HG03159 (cell line): Measurements from ENCODE around the gene MAPKBP1.
A peak's percentile ranks its signal among the peaks of the same experiment; 100 is the strongest.

ENCODE experiments used
- ATAC-seq: cut with Tn5 transposase; IDR thresholded peaks from one replicate; pipeline ENCODE4 v1.9.1; 2021; ENCODE audit warnings: mild to moderate bottlenecking, moderate library complexity; ENCODE audit not compliant: unreplicated experiment

MAPKBP1 gene

GRCh38 chr15:41804916-41805666 lies 30.8 kb downstream of the MAPKBP1 start:
- ATAC-seq, result no peak

DNA sequence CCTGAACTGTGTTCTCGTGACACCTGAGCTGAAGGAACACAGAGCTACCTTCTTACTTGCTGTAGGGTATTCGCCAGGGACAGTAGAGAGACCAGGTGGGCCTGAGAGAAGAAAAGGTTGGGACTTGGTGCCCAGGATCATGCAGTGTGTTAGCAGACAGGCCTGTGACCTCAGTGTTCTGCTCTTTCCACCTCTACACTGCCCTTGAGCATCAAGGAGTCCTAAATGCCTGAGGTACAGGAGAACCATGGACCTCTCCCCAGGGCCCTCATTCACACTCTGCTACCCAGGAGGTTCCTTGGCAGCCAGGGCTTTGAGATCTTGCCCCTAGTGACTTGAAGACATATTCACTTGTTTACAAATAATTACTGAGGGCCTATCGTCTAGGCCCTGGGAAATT lies 31.4 kb downstream of the MAPKBP1 start:
- ATAC-seq, result no peak

GRCh38 chr15:41806291-41807181 lies 32.3 kb downstream of the MAPKBP1 start:
- ATAC-seq, result no peak

DNA sequence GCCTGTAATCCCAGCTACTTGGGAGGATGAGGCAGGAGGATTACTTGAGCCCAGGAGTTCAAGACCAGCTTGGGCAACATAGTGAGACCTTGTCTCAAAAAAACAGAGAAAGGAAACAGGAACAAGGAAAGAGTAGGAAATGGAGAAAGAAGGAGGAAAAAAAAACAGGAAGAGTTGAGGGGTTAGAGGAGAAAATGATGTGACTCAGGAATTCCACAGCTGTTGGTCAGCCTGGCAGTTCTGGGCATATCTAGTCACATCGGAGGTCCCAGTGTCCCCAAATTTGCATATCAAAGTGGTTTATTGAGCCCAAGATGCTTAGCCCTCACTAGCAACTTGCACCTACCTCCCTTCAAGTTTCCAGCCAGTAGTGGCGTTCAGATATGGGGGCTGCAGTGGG lies 34.8 kb downstream of the MAPKBP1 start:
- no peak for ATAC-seq

GRCh38 chr15:41809526-41810220 lies 35.4 kb downstream of the MAPKBP1 start:
- no peak for ATAC-seq

- no peak for ATAC-seq
These were observed 36.6 kb downstream of the MAPKBP1 start for GRCh38 chr15:41810651-41811431.

DNA sequence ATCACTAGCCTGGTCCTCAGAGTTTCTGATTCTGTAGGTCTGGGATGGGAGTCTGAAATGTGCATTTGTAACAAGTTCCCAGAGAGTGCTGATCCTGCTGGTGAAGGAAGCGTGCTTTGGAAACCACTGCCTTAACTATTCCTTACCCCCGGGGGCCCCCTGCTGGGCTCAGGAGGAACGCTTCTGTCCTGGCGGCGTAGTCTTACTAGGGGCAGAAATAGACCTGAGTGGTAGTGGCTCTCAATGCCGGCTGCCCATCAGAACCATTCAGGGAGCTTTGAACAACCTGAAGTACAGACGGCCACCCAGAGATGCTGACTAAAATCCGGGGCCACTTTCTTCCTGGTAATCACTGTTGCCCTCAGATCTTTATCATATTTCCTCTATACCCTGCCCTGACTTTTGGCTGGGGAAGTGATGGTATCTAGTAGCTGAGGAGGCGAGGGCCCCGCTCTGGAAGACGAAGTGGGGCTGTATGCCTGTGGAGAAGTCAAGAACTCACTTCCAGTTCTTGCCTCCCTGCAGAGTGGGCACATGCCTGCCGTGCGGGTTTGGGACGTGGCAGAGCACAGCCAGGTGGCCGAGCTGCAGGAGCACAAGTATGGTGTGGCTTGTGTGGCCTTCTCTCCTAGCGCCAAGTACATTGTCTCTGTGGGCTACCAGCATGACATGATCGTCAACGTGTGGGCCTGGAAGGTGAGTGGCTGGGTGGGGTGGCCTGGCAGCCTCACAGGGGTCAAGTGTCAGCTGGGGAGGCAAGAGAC lies 37.3 kb downstream of the MAPKBP1 start:
- peak; percentile 60 for ATAC-seq

DNA sequence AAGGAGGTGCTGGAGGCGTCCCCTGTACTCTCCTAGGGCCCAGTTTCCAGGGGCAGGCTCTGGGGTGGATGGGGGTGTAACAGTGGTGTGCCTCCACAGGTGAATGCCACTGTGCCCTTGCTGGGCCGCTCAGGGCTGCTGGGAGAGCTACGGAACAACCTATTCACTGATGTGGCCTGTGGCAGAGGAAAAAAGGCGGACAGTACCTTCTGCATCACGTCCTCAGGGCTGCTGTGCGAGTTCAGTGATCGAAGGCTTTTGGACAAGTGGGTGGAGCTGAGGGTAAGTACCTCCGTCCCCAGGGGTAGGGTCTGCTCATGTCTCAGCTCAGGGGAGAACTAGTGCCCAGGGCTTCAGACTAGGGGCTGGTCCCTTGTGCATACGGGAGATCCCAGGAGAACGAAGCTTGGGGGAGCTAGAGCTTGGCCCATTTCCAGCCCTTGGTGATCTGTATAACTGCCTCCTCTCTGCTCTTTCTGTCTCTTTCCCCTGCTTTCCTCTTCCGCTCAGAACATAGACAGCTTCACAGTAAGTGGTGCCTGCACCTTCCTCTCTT lies 38.6 kb downstream of the MAPKBP1 start:
- no peak for ATAC-seq

DNA sequence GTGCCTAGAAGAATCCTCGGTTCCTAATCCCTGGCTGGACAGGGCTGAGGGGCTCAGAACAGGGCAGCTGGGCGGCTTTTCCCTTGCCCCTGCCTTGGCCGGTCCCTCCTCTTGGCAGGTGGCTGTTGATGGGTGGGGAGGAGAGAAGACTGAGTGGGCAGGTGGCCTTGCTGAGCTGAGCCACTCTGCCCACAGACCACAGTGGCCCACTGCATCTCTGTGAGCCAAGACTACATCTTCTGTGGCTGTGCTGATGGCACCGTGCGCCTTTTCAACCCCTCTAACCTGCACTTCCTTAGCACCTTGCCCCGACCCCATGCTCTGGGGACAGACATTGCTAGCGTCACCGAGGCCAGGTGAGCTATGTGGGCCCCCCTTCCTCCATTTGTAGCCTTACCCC lies 39.1 kb downstream of the MAPKBP1 start:
- no peak for ATAC-seq

- ATAC-seq, result no peak
These were observed 40.2 kb downstream of the MAPKBP1 start for GRCh38 chr15:41814534-41814933.

DNA sequence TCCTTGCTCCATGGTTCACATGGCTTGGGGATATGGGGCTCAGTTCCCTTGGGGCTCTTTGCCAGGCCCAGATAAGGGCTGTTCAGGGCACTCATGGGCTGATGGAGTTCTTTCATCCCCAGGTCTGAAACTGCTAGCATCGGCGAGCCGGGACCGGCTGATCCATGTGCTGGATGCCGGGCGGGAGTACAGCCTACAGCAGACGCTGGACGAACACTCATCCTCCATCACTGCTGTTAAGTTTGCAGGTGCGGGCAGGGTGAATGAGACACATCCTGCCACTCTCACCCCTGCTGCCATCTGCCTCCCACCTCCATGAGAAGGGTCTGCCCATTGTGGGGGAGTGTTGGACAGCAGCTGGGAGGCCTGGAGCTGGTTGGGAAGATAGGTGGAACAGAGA lies 42.5 kb downstream of the MAPKBP1 start:
- ATAC-seq, result no peak

GRCh38 chr15:41817327-41817726 lies 43.0 kb downstream of the MAPKBP1 start:
- no peak for ATAC-seq

- no peak for ATAC-seq
These were observed 43.5 kb downstream of the MAPKBP1 start for GRCh38 chr15:41817781-41818180.

DNA sequence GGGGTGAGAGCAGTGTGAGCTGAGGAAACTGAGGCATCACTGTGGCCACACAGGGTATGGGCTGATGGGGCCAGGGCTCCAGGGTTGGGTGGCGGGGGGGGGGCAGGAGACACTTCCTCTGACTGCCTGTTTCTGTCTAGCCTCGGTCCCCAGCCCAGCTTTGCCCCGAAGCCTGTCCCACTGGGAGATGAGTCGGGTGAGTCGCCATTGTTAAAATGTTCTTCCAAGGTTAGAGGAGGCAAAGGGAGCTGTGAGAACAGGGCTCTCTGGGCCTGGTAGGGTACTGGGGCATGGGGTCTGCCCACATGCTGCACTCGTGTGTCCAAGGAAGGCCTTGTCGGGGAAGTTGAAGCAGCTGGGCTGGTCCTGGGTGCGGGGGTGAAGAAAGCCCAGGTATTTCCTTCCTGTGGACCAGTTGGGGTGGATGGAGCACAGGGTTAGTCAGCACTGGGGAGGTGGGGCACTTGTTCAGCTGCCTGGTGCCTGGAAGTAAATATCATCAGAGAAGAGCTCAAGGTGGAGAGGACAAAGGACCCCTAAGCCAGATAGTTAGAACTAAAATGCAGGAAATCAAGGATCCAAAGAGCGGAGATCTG lies 45.3 kb downstream of the MAPKBP1 start:
- ATAC-seq, result no peak

DNA sequence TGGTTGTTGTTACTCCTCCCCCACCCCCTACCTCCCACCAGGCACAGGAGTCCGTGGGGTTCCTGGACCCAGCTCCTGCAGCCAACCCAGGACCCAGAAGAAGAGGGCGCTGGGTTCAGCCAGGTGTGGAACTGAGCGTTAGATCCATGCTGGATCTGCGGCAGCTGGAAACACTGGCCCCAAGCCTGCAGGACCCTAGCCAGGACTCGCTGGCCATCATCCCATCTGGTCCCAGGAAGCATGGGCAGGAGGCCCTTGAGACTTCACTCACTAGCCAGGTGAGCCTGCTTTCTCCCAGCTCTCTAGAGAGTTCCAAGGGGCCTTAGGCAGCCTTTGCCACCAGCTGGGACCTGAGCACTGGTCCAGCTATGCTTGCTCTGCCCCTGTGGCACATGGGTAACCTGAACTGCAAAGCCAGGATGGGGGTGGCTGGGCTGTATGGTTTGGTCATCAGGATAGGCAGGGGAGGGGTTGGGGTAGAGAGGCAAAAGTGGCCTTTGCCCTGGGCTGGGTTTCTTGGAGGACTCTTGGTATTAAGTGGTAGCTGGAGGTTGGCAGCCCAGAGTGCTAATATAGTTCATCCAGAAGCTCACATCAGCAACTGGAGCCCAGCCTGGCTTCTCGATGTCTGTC lies 46.6 kb downstream of the MAPKBP1 start:
- no peak for ATAC-seq

- no peak for ATAC-seq
These were observed 47.5 kb downstream of the MAPKBP1 start for GRCh38 chr15:41821831-41822230.

- ATAC-seq, result no peak
These were observed 48.2 kb downstream of the MAPKBP1 start for GRCh38 chr15:41822471-41822870.

- ATAC-seq, result no peak
These were observed 48.7 kb downstream of the MAPKBP1 start for GRCh38 chr15:41822957-41823356.

GRCh38 chr15:41823502-41823901 lies 49.2 kb downstream of the MAPKBP1 start:
- ATAC-seq, result no peak
